Measurements from ENCODE around the gene C1QL1.

The C1QL1 gene

GRCh38 chr17:45003877-45004276 lies 35.8 kb upstream of the C1QL1 start:
- Histone ChIP-seq H3K9me3 (ENCODE audit: low read length) (no peaks in the 10 kb centered on the region), H3K27ac (ENCODE audit: low read depth, low read length) (no peak overlapping the region), H3K4me3 (ENCODE audit: low read depth in 1 of 2, low read length in 2 of 2) (no peak overlapping the region), H3K36me3 (ENCODE audit: insufficient read depth, low read length) (no peaks in the 10 kb centered on the region), H3K4me1 (ENCODE audit: insufficient read depth, low read length) (no peaks in the 10 kb centered on the region), H3K9ac (ENCODE audit: low read length) (no peak overlapping the region), H3K27me3 (ENCODE audit: control insufficient read depth in 1 of 2, insufficient read depth in 2 of 2, low read length in 2 of 2) (no peaks in the 10 kb centered on the region)

- no peaks in the 10 kb centered on the region for H3K36me3 ChIP-seq (ENCODE audit: insufficient read depth, low read length)
- H3K27ac ChIP-seq (ENCODE audit: low read depth, low read length): no peak overlapping the region
- H3K4me3 ChIP-seq (ENCODE audit: low read depth in 1 of 2, low read length in 2 of 2): no peak overlapping the region
- H3K9me3 ChIP-seq (ENCODE audit: low read length): no peaks in the 10 kb centered on the region
- no peak overlapping the region for H3K9ac ChIP-seq (ENCODE audit: low read length)
- no peaks in the 10 kb centered on the region for H3K4me1 ChIP-seq (ENCODE audit: insufficient read depth, low read length)
- no peaks in the 10 kb centered on the region for H3K27me3 ChIP-seq (ENCODE audit: control insufficient read depth in 1 of 2, insufficient read depth in 2 of 2, low read length in 2 of 2)
Observed at GRCh38 chr17:45001310-45001709, 33.2 kb upstream of the C1QL1 start.

GRCh38 chr17:44999433-44999832 lies 31.3 kb upstream of the C1QL1 start:
- H3K4me3 ChIP-seq (ENCODE audit: low read depth in 1 of 2, low read length in 2 of 2): no peak overlapping the region
- H3K27ac ChIP-seq (ENCODE audit: low read depth, low read length): no peak overlapping the region
- no peaks in the 10 kb centered on the region for H3K27me3 ChIP-seq (ENCODE audit: control insufficient read depth in 1 of 2, insufficient read depth in 2 of 2, low read length in 2 of 2)
- no peaks in the 10 kb centered on the region for H3K9me3 ChIP-seq (ENCODE audit: low read length)
- H3K36me3 ChIP-seq (ENCODE audit: insufficient read depth, low read length): no peaks in the 10 kb centered on the region
- no peaks in the 10 kb centered on the region for H3K4me1 ChIP-seq (ENCODE audit: insufficient read depth, low read length)
- no peak overlapping the region for H3K9ac ChIP-seq (ENCODE audit: low read length)

GRCh38 chr17:44998646-44999045 lies 30.5 kb upstream of the C1QL1 start:
- Histone ChIP-seq H3K9me3 (ENCODE audit: low read length) (no peaks in the 10 kb centered on the region), H3K27me3 (ENCODE audit: control insufficient read depth in 1 of 2, insufficient read depth in 2 of 2, low read length in 2 of 2) (no peaks in the 10 kb centered on the region), H3K27ac (ENCODE audit: low read depth, low read length) (no peak overlapping the region), H3K4me3 (ENCODE audit: low read depth in 1 of 2, low read length in 2 of 2) (no peak overlapping the region), H3K4me1 (ENCODE audit: insufficient read depth, low read length) (no peaks in the 10 kb centered on the region), H3K36me3 (ENCODE audit: insufficient read depth, low read length) (no peaks in the 10 kb centered on the region), H3K9ac (ENCODE audit: low read length) (no peak overlapping the region)

GRCh38 chr17:44997733-44998520 lies 29.8 kb upstream of the C1QL1 start:
- Histone ChIP-seq H3K4me1 (ENCODE audit: insufficient read depth, low read length) (no peaks in the 10 kb centered on the region), H3K4me3 (ENCODE audit: low read depth in 1 of 2, low read length in 2 of 2) (no peak overlapping the region), H3K9ac (ENCODE audit: low read length) (no peak overlapping the region), H3K27ac (ENCODE audit: low read depth, low read length) (no peak overlapping the region), H3K9me3 (ENCODE audit: low read length) (no peaks in the 10 kb centered on the region), H3K27me3 (ENCODE audit: control insufficient read depth in 1 of 2, insufficient read depth in 2 of 2, low read length in 2 of 2) (no peaks in the 10 kb centered on the region), H3K36me3 (ENCODE audit: insufficient read depth, low read length) (no peaks in the 10 kb centered on the region)

GRCh38 chr17:44996304-44996703 lies 28.2 kb upstream of the C1QL1 start:
- Histone ChIP-seq H3K4me3 (ENCODE audit: low read depth in 1 of 2, low read length in 2 of 2) (no peak overlapping the region), H3K9me3 (ENCODE audit: low read length) (no peaks in the 10 kb centered on the region)

GRCh38 chr17:44995436-44996001 lies 27.4 kb upstream of the C1QL1 start:
- Histone ChIP-seq H3K36me3 (ENCODE audit: insufficient read depth, low read length) (no peaks in the 10 kb centered on the region), H3K9me3 (ENCODE audit: low read length) (no peaks in the 10 kb centered on the region), H3K9ac (ENCODE audit: low read length) (no peak overlapping the region), H3K4me1 (ENCODE audit: insufficient read depth, low read length) (no peaks in the 10 kb centered on the region), H3K27me3 (ENCODE audit: control insufficient read depth in 1 of 2, insufficient read depth in 2 of 2, low read length in 2 of 2) (no peaks in the 10 kb centered on the region), H3K27ac (ENCODE audit: low read depth, low read length) (no peak overlapping the region), H3K4me3 (ENCODE audit: low read depth in 1 of 2, low read length in 2 of 2) (no peak overlapping the region)

More at GRCh38 chr17:44996304-44996703, 28.2 kb upstream of the C1QL1 start:
- no peak overlapping the region for H3K9ac ChIP-seq (ENCODE audit: low read length)
- H3K27ac ChIP-seq (ENCODE audit: low read depth, low read length): no peak overlapping the region
- H3K4me1 ChIP-seq (ENCODE audit: insufficient read depth, low read length): no peaks in the 10 kb centered on the region
- no peaks in the 10 kb centered on the region for H3K27me3 ChIP-seq (ENCODE audit: control insufficient read depth in 1 of 2, insufficient read depth in 2 of 2, low read length in 2 of 2)
- H3K36me3 ChIP-seq (ENCODE audit: insufficient read depth, low read length): no peaks in the 10 kb centered on the region

- Histone ChIP-seq H3K27ac (ENCODE audit: low read depth, low read length) (no peak overlapping the region), H3K4me1 (ENCODE audit: insufficient read depth, low read length) (peaks cover 1% of the 10 kb centered on the region), H3K27me3 (ENCODE audit: control insufficient read depth in 1 of 2, insufficient read depth in 2 of 2, low read length in 2 of 2) (peaks cover 0 to 5% of the 10 kb centered on the region in 2 donors), H3K9ac (ENCODE audit: low read length) (no peak overlapping the region), H3K36me3 (ENCODE audit: insufficient read depth, low read length) (no peaks in the 10 kb centered on the region), H3K9me3 (ENCODE audit: low read length) (no peaks in the 10 kb centered on the region), H3K4me3 (ENCODE audit: low read depth in 1 of 2, low read length in 2 of 2) (no peak overlapping the region)
Observed at GRCh38 chr17:44992242-44992939, 24.3 kb upstream of the C1QL1 start.

- Histone ChIP-seq H3K4me3 (ENCODE audit: low read depth in 1 of 2, low read length in 2 of 2) (no peak overlapping the region), H3K9ac (ENCODE audit: low read length) (no peak overlapping the region), H3K9me3 (ENCODE audit: low read length) (no peaks in the 10 kb centered on the region), H3K4me1 (ENCODE audit: insufficient read depth, low read length) (peaks cover 4% of the 10 kb centered on the region), H3K36me3 (ENCODE audit: insufficient read depth, low read length) (no peaks in the 10 kb centered on the region), H3K27me3 (ENCODE audit: control insufficient read depth in 1 of 2, insufficient read depth in 2 of 2, low read length in 2 of 2) (peaks cover 0 to 5% of the 10 kb centered on the region in 2 donors), H3K27ac (ENCODE audit: low read depth, low read length) (no peak overlapping the region)
Observed at GRCh38 chr17:44990994-44991393, 22.9 kb upstream of the C1QL1 start.

- H3K27me3 ChIP-seq (ENCODE audit: control insufficient read depth in 1 of 2, insufficient read depth in 2 of 2, low read length in 2 of 2): peaks cover 0 to 5% of the 10 kb centered on the region in 2 donors
- H3K4me1 ChIP-seq (ENCODE audit: insufficient read depth, low read length): peaks cover 4% of the 10 kb centered on the region
- H3K27ac ChIP-seq (ENCODE audit: low read depth, low read length): no peak overlapping the region
- no peak overlapping the region for H3K4me3 ChIP-seq (ENCODE audit: low read depth in 1 of 2, low read length in 2 of 2)
- no peak overlapping the region for H3K9ac ChIP-seq (ENCODE audit: low read length)
- H3K36me3 ChIP-seq (ENCODE audit: insufficient read depth, low read length): no peaks in the 10 kb centered on the region
- no peaks in the 10 kb centered on the region for H3K9me3 ChIP-seq (ENCODE audit: low read length)
Observed at GRCh38 chr17:44989552-44990138, 21.5 kb upstream of the C1QL1 start.
